DOHH2 (cell line): ENCODE data around the gene STK11.
A peak's percentile ranks its signal among the peaks of the same experiment; 100 is the strongest.

Experiments used
- H3F3A ChIP-seq: fragments of 200-600 bp; sonication (generic), shearing (Covaris generic); 2 replicates; pipeline ENCODE4 v1.6.0; 2016; ENCODE audit warnings: antibody characterized with exemption, mild to moderate bottlenecking; ENCODE audit not compliant: control insufficient read depth, insufficient read depth
- H3K27ac ChIP-seq: fragments of 200-600 bp; sonication (generic); 2 replicates; pipeline ENCODE4 v1.5.1; 2014; ENCODE audit warnings: low read depth, mild to moderate bottlenecking, low read length, moderate library complexity
- H3K27me3 ChIP-seq: fragments of 200-600 bp; sonication (generic); 2 replicates; pipeline ENCODE4 v1.6.1; 2014; ENCODE audit warnings: mild to moderate bottlenecking, low read length, mixed read lengths; ENCODE audit not compliant: control insufficient read depth
- H3K36me3 ChIP-seq: fragments of 200-600 bp; sonication (generic); 2 replicates; pipeline ENCODE4 v1.6.1; 2014; ENCODE audit warnings: mild to moderate bottlenecking, low read length, moderate library complexity, mixed read lengths; ENCODE audit not compliant: control insufficient read depth
- H3K4me1 ChIP-seq: fragments of 200-600 bp; sonication (generic); 2 replicates; pipeline ENCODE4 v1.6.1; 2014; ENCODE audit warnings: mild to moderate bottlenecking, low read length, mixed read lengths; ENCODE audit not compliant: control insufficient read depth
- H3K4me2 ChIP-seq: fragments of 200-600 bp; sonication (generic); 2 replicates; pipeline ENCODE4 v1.6.0; 2014; ENCODE audit warnings: mild to moderate bottlenecking, low read length, moderate library complexity
- H3K4me3 ChIP-seq: fragments of 200-600 bp; sonication (generic); 2 replicates; pipeline ENCODE4 v1.5.1; 2014; ENCODE audit warnings: mild to moderate bottlenecking, low read length, mixed read lengths
- H3K79me2 ChIP-seq: fragments of 200-600 bp; sonication (generic); 2 replicates; pipeline ENCODE4 v1.6.1; 2014; ENCODE audit warnings: mild to moderate bottlenecking, low read length, mixed read lengths; ENCODE audit not compliant: control insufficient read depth
- H3K9me2 ChIP-seq: fragments of 200-600 bp; sonication (generic); replicated peaks from 2 replicates; pipeline ENCODE4 v1.6.1; 2014; ENCODE audit warnings: mild to moderate bottlenecking, low read length, mixed read lengths; ENCODE audit not compliant: control insufficient read depth
- H3K9me3 ChIP-seq: fragments of 200-600 bp; sonication (generic); 2 replicates; pipeline ENCODE4 v1.6.1; 2014; ENCODE audit warnings: antibody characterized with exemption, low read length, mixed read lengths; ENCODE audit not compliant: control insufficient read depth, insufficient read depth
- H4K20me1 ChIP-seq: fragments of 200-600 bp; sonication (generic); 2 replicates; pipeline ENCODE4 v1.6.0; 2014; ENCODE audit warnings: low read depth, mild to moderate bottlenecking, antibody characterized with exemption, low read length, moderate library complexity; ENCODE audit not compliant: control insufficient read depth, insufficient read depth
- EZH2phosphoT487 ChIP-seq: fragments of 200-600 bp; sonication (generic); IDR thresholded peaks from 2 replicates; pipeline ENCODE4 v1.6.1; 2017; ENCODE audit warnings: borderline replicate concordance, mild to moderate bottlenecking, antibody characterized with exemption, low read length, moderate library complexity, mixed read lengths
- TF ChIP-seq, protein P1 (sequence below): fragments of 200-600 bp; sonication (generic); IDR thresholded peaks from one replicate; pipeline ENCODE4 v1.5.1; 2014; ENCODE audit warnings: antibody characterized with exemption, mild to moderate bottlenecking, low read depth, low read length; ENCODE audit not compliant: poor library complexity, severe bottlenecking

Gene STK11, protein sequence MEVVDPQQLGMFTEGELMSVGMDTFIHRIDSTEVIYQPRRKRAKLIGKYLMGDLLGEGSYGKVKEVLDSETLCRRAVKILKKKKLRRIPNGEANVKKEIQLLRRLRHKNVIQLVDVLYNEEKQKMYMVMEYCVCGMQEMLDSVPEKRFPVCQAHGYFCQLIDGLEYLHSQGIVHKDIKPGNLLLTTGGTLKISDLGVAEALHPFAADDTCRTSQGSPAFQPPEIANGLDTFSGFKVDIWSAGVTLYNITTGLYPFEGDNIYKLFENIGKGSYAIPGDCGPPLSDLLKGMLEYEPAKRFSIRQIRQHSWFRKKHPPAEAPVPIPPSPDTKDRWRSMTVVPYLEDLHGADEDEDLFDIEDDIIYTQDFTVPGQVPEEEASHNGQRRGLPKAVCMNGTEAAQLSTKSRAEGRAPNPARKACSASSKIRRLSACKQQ

GRCh38 chr19:1205114-1206099, at the start of gene STK11:
Gene STK11 (plus strand): TSS chr19:1205778. CDS start chr19:1206914, 1,136 bp downstream.
- no peaks in the 10 kb centered on the region for H3F3A ChIP-seq
- peaks cover 22% of the 10 kb centered on the region for H3K4me1 ChIP-seq
- H3K9me2 ChIP-seq = no peaks in the 10 kb centered on the region
- peaks cover 29% of the 10 kb centered on the region for H3K36me3 ChIP-seq
- H3K27me3 ChIP-seq = no peaks in the 10 kb centered on the region
- H3K9me3 ChIP-seq = no peaks in the 10 kb centered on the region
- peak within 1 kb of the TSS; percentile 62 for H3K27ac ChIP-seq
- no peaks in the 10 kb centered on the region for H4K20me1 ChIP-seq
- H3K79me2 ChIP-seq = peaks cover 44% of the 10 kb centered on the region
- peak within 1 kb of the TSS; percentile 100 for H3K4me2 ChIP-seq
- H3K4me3 ChIP-seq = peak within 1 kb of the TSS; percentile 88
- no peak for TF ChIP-seq EZH2phosphoT487
- TF ChIP-seq, protein P1, sequence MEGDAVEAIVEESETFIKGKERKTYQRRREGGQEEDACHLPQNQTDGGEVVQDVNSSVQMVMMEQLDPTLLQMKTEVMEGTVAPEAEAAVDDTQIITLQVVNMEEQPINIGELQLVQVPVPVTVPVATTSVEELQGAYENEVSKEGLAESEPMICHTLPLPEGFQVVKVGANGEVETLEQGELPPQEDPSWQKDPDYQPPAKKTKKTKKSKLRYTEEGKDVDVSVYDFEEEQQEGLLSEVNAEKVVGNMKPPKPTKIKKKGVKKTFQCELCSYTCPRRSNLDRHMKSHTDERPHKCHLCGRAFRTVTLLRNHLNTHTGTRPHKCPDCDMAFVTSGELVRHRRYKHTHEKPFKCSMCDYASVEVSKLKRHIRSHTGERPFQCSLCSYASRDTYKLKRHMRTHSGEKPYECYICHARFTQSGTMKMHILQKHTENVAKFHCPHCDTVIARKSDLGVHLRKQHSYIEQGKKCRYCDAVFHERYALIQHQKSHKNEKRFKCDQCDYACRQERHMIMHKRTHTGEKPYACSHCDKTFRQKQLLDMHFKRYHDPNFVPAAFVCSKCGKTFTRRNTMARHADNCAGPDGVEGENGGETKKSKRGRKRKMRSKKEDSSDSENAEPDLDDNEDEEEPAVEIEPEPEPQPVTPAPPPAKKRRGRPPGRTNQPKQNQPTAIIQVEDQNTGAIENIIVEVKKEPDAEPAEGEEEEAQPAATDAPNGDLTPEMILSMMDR = no peak

DNA sequence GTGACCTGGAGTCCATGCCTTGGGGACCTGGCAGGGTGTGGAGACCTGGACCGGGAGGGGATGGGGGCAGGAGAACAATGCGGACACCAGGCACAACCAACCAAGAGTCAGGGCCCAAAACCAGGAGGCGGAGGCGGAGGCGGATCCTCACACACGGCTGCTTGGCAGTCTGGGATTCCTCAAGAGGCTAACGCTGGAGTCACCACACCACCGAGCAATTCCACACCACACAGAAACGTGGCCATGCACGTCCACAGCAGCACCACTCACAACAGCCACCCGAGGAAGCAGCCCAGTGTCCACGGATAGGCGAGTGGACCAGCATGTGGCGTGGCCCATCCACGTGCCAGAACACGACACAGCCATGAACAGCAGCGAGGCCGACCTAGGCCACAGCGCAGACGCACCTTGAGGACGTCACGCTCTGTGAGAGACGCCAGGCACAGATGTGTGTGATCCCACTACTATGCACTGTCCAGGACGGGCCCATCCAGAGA, 49.2 kb upstream of the STK11 start:
- no peak overlapping the region for H3K4me2 ChIP-seq

GRCh38 chr19:1156830-1157615, 48.6 kb upstream of the STK11 start:
- H3K27ac ChIP-seq = no peak overlapping the region

More for the DNA sequence above, 49.2 kb upstream of the STK11 start:
- H3K36me3 ChIP-seq = no peaks in the 10 kb centered on the region; the same call in 1 of the 2 replicates
- no peaks in the 10 kb centered on the region for H3F3A ChIP-seq
- H3K27ac ChIP-seq = no peak overlapping the region
- no peaks in the 10 kb centered on the region for H3K27me3 ChIP-seq
- H3K4me1 ChIP-seq = no peaks in the 10 kb centered on the region
- H3K9me2 ChIP-seq = no peaks in the 10 kb centered on the region
- H3K9me3 ChIP-seq = no peaks in the 10 kb centered on the region
- TF ChIP-seq EZH2phosphoT487 = no peak
- TF ChIP-seq, protein P1 = no peak
- H3K4me3 ChIP-seq = no peak overlapping the region
- peaks cover 11% of the 10 kb centered on the region for H3K79me2 ChIP-seq
- no peaks in the 10 kb centered on the region for H4K20me1 ChIP-seq

More at GRCh38 chr19:1156830-1157615, 48.6 kb upstream of the STK11 start:
- Histone ChIP-seq H3K4me2 (no peak overlapping the region), H3K27me3 (no peaks in the 10 kb centered on the region), H4K20me1 (no peaks in the 10 kb centered on the region), H3K4me3 (no peak overlapping the region), H3K4me1 (no peaks in the 10 kb centered on the region), H3F3A (no peaks in the 10 kb centered on the region), H3K79me2 (peaks cover 11% of the 10 kb centered on the region), H3K9me2 (no peaks in the 10 kb centered on the region), H3K9me3 (no peaks in the 10 kb centered on the region), H3K36me3 (no peaks in the 10 kb centered on the region; the same call in 1 of the 2 replicates)
- no peak for TF ChIP-seq EZH2phosphoT487
- TF ChIP-seq, protein P1 = no peak
